HepG2 (cell line): ENCODE measurements around the gene TLCD3B. TPM values are rescaled to one million over a fixed set of nuclear protein-coding genes. Genes with fewer than 3 reads are reported as not detected.

Experiments
- CREB1 ChIP-seq, 2 experiments: fragments of 450-650 bp in 1 of 2; IDR thresholded peaks; 2 replicates each; pipeline ENCODE4 v1.6.1; 2016 to 2017; ENCODE audit warnings: control low read depth in 1 of 2, mild to moderate bottlenecking in 1 of 2, missing compliant biosample characterization in 1 of 2, missing genetic modification characterization in 1 of 2
- HOXA7 ChIP-seq: sonication (generic); formaldehyde crosslinking; IDR thresholded peaks from 2 replicates; pipeline ENCODE4 v1.8.1; 2022; ENCODE audit warnings: mild to moderate bottlenecking, missing genetic modification reagents, moderate library complexity
- KLF13 ChIP-seq: sonication (generic); formaldehyde crosslinking; IDR thresholded peaks from 2 replicates; pipeline ENCODE4 v1.4.0; 2020; ENCODE audit warnings: mild to moderate bottlenecking, missing genetic modification reagents
- SALL2 ChIP-seq: sonication (generic); formaldehyde crosslinking; IDR thresholded peaks from 2 replicates; pipeline ENCODE4 v1.8.1; 2023; ENCODE audit warnings: mild to moderate bottlenecking, missing genetic modification reagents, inconsistent platforms
- SRSF9 ChIP-seq: fragments of 200-400 bp; formaldehyde crosslinking; IDR thresholded peaks from 2 replicates; pipeline ENCODE4 v1.6.1; 2018; ENCODE audit warnings: borderline replicate concordance, mild to moderate bottlenecking, low read depth, low read length; ENCODE audit not compliant: insufficient read depth, poor library complexity, severe bottlenecking
- TEAD2 ChIP-seq: sonication (generic); formaldehyde crosslinking; IDR thresholded peaks from 2 replicates; pipeline ENCODE4 v1.9.0; 2021; ENCODE audit warnings: missing genetic modification reagents
- ZNF136 ChIP-seq: sonication (generic); formaldehyde crosslinking; IDR thresholded peaks from 2 replicates; pipeline ENCODE4 v1.8.1; 2022; ENCODE audit warnings: low read depth, mild to moderate bottlenecking, moderate library complexity, missing genetic modification reagents
- ZNF329 ChIP-seq: sonication (generic); formaldehyde crosslinking; IDR thresholded peaks from 2 replicates; pipeline ENCODE4 v1.9.0; 2021; ENCODE audit warnings: low read depth, mild to moderate bottlenecking, missing genetic modification reagents
- ZNF331 ChIP-seq: sonication (generic); formaldehyde crosslinking; IDR thresholded peaks from 2 replicates; pipeline ENCODE4 v1.4.0; 2020; ENCODE audit warnings: missing genetic modification reagents
- ZNF335 ChIP-seq: sonication (generic); formaldehyde crosslinking; IDR thresholded peaks from 2 replicates; pipeline ENCODE4 v1.4.0; 2020; ENCODE audit warnings: missing genetic modification reagents
- ZNF33B ChIP-seq: sonication (generic); formaldehyde crosslinking; IDR thresholded peaks from 2 replicates; pipeline ENCODE4 v1.5.1; 2020; ENCODE audit warnings: mild to moderate bottlenecking, missing genetic modification reagents
- ZNF879 ChIP-seq: sonication (generic); formaldehyde crosslinking; IDR thresholded peaks from 2 replicates; pipeline ENCODE4 v1.8.1; 2023; ENCODE audit warnings: missing genetic modification reagents
- polyA plus RNA-seq, 8 experiments: library from polyadenylated mRNA; depleted of rRNA in 3 of 8; stranded (reverse) in 7 of 8; unstranded in 1 of 8; fragments of >200 nt; fragmentation: Illumina TruSeq in 4 of 8; extraction: Trizol in 4 of 8; gene quantifications; 2 replicates each; pipeline versions ENCODE4 v1.2.1 to v1.2.3, GENCODE V29; 2011 to 2016; ENCODE audit warnings: low read depth in 4 of 8, missing spikeins in 1 of 8, mixed read lengths in 1 of 8; ENCODE audit not compliant: insufficient read depth in 1 of 8
- total RNA-seq, 5 experiments: library from RNA; depleted of rRNA; stranded (reverse); fragments of >200 nt; fragmentation: Illumina TruSeq; extraction: Trizol; gene quantifications; 2 replicates each; pipeline ENCODE4 v1.2.3, GENCODE V29; 2016; ENCODE audit warnings: low read depth in 1 of 5
- TF ChIP-seq, protein P1 (sequence below): sonication (generic); formaldehyde crosslinking; IDR thresholded peaks from 2 replicates; pipeline ENCODE4 v1.5.0; 2020; ENCODE audit warnings: mild to moderate bottlenecking, missing genetic modification reagents, borderline replicate concordance
- TF ChIP-seq, protein P2 (sequence below): sonication (generic); formaldehyde crosslinking; IDR thresholded peaks from 2 replicates; pipeline ENCODE4 v1.4.0; 2020; ENCODE audit warnings: mild to moderate bottlenecking, missing genetic modification reagents
- TF ChIP-seq, protein P3 (sequence below): IDR thresholded peaks from 2 replicates; pipeline ENCODE4 v1.6.1; 2018; ENCODE audit warnings: missing genetic modification reagents
- TF ChIP-seq, protein P4 (sequence below): sonication (generic); formaldehyde crosslinking; IDR thresholded peaks from 2 replicates; pipeline ENCODE4 v1.4.0; 2020; ENCODE audit warnings: missing genetic modification reagents
- TF ChIP-seq, protein P5 (sequence below): IDR thresholded peaks from 2 replicates; pipeline ENCODE4 v1.6.1; 2016; ENCODE audit warnings: missing biosample characterization, missing genetic modification reagents, low read depth
- TF ChIP-seq, protein P6 (sequence below): sonication (generic); formaldehyde crosslinking; IDR thresholded peaks from 2 replicates; pipeline ENCODE4 v1.5.0; 2020; ENCODE audit warnings: mild to moderate bottlenecking, low read depth, missing genetic modification reagents, borderline replicate concordance

The TLCD3B gene
- total and polyA plus RNA-seq, 2 of the 13 experiments (the other 11 are each of a cell fraction or from before 2014, with no cell fraction given) = not detected

DNA sequence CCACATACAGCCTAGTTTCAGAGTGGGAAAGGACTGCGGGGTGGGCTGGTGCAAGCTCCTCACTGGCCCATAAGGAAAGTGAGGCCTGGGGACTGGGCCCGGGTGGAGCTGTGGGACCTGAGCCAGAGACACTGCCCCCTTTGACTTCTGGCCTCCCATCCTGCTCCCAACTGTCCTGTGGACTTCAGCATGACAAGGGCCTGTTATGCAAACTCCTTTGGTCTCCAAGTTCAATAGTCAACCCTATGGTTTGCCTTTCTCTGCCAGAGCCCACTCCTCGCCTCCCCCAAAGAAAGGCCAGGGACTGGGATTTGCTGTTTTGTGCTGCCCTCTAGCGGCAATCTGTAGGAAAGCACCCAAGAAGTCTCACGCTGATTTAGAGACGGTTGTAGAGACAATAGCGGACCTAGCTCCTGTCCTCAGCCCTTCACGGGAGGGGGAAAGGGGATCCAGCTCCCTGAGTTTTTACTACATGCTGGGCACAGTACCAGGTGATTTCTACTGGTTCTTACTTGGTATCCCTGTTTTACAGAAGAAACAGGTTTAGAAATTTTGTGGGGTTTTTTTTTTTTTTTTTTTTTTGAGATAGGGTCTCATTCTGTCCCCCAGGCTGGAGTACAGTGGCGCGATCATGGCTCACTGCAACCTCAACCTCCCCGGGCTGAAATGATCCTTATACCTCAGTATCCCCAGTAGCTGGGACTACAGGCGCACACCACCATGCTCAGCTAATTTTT is 1.2 kb upstream of the TLCD3B start (continued):
- TF ChIP-seq, protein P1, sequence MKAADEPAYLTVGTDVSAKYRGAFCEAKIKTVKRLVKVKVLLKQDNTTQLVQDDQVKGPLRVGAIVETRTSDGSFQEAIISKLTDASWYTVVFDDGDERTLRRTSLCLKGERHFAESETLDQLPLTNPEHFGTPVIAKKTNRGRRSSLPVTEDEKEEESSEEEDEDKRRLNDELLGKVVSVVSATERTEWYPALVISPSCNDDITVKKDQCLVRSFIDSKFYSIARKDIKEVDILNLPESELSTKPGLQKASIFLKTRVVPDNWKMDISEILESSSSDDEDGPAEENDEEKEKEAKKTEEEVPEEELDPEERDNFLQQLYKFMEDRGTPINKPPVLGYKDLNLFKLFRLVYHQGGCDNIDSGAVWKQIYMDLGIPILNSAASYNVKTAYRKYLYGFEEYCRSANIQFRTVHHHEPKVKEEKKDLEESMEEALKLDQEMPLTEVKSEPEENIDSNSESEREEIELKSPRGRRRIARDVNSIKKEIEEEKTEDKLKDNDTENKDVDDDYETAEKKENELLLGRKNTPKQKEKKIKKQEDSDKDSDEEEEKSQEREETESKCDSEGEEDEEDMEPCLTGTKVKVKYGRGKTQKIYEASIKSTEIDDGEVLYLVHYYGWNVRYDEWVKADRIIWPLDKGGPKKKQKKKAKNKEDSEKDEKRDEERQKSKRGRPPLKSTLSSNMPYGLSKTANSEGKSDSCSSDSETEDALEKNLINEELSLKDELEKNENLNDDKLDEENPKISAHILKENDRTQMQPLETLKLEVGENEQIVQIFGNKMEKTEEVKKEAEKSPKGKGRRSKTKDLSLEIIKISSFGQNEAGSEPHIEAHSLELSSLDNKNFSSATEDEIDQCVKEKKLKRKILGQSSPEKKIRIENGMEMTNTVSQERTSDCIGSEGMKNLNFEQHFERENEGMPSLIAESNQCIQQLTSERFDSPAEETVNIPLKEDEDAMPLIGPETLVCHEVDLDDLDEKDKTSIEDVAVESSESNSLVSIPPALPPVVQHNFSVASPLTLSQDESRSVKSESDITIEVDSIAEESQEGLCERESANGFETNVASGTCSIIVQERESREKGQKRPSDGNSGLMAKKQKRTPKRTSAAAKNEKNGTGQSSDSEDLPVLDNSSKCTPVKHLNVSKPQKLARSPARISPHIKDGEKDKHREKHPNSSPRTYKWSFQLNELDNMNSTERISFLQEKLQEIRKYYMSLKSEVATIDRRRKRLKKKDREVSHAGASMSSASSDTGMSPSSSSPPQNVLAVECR (CRISPR knock-in tag) = peak; percentile 16; the same call in 1 of the 2 replicates
- TF ChIP-seq HOXA7 (CRISPR knock-in tag) = no peak
- TF ChIP-seq, protein P2, sequence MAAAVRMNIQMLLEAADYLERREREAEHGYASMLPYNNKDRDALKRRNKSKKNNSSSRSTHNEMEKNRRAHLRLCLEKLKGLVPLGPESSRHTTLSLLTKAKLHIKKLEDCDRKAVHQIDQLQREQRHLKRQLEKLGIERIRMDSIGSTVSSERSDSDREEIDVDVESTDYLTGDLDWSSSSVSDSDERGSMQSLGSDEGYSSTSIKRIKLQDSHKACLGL (CRISPR knock-in tag) = no peak
- TF ChIP-seq, protein P3, sequence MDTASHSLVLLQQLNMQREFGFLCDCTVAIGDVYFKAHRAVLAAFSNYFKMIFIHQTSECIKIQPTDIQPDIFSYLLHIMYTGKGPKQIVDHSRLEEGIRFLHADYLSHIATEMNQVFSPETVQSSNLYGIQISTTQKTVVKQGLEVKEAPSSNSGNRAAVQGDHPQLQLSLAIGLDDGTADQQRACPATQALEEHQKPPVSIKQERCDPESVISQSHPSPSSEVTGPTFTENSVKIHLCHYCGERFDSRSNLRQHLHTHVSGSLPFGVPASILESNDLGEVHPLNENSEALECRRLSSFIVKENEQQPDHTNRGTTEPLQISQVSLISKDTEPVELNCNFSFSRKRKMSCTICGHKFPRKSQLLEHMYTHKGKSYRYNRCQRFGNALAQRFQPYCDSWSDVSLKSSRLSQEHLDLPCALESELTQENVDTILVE = 0 out of 2 replicates have a peak, but pooled peaks have one; percentile 55
- TF ChIP-seq, protein P4, sequence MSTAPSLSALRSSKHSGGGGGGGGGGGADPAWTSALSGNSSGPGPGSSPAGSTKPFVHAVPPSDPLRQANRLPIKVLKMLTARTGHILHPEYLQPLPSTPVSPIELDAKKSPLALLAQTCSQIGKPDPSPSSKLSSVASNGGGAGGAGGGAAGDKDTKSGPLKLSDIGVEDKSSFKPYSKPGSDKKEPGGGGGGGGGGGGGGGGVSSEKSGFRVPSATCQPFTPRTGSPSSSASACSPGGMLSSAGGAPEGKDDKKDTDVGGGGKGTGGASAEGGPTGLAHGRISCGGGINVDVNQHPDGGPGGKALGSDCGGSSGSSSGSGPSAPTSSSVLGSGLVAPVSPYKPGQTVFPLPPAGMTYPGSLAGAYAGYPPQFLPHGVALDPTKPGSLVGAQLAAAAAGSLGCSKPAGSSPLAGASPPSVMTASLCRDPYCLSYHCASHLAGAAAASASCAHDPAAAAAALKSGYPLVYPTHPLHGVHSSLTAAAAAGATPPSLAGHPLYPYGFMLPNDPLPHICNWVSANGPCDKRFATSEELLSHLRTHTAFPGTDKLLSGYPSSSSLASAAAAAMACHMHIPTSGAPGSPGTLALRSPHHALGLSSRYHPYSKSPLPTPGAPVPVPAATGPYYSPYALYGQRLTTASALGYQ = no peak
- no peak for TF ChIP-seq ZNF136 (CRISPR knock-in tag)
- peak; percentile 57; the same call in 1 of the 2 replicates for TF ChIP-seq ZNF331
- no peak for TF ChIP-seq ZNF329 (CRISPR knock-in tag)
- no peak for TF ChIP-seq ZNF879 (CRISPR knock-in tag)
- no peak for TF ChIP-seq SALL2 (CRISPR knock-in tag)
- TF ChIP-seq, protein P5, sequence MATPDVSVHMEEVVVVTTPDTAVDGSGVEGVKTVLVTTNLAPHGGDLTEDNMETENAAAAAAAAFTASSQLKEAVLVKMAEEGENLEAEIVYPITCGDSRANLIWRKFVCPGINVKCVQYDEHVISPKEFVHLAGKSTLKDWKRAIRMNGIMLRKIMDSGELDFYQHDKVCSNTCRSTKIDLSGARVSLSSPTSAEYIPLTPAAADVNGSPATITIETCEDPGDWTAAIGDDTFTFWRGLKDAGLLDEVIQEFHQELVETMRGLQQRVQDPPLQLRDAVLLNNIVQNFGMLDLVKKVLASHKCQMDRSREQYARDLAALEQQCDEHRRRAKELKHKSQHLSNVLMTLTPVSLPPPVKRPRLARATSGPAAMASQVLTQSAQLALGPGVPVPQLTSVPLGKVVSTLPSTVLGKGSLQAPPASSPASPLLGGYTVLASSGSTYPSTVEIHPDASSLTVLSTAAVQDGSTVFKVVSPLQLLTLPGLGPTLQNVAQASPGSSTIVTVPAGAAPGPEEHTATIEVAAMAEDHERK (CRISPR knock-in tag) = no peak
- TF ChIP-seq CREB1 (IDR thresholded peaks at IDR 0.05) = no peak
- TF ChIP-seq CREB1 (CRISPR knock-in tag; IDR thresholded peaks at IDR 0.05) = no peak
- no peak for TF ChIP-seq KLF13
- TF ChIP-seq ZNF335 (CRISPR knock-in tag) = no peak
- no peak for TF ChIP-seq TEAD2 (CRISPR knock-in tag)
- TF ChIP-seq ZNF33B (CRISPR knock-in tag) = no peak
- no peak for TF ChIP-seq SRSF9
- TF ChIP-seq, protein P6, sequence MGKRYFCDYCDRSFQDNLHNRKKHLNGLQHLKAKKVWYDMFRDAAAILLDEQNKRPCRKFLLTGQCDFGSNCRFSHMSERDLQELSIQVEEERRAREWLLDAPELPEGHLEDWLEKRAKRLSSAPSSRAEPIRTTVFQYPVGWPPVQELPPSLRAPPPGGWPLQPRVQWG (CRISPR knock-in tag) = no peak
